Mesothelial cell of epicardium (in vitro differentiated cells): ENCODE results near the gene ZBTB32. TPM values are rescaled to one million over a fixed set of nuclear protein-coding genes. Genes with fewer than 3 reads are reported as not detected.
A peak's percentile ranks its signal among the peaks of the same experiment; 100 is the strongest.

Experiments
- DNase-seq, 2 experiments: peaks; one replicate each; pipeline ENCODE4 v3.0.0; 2021; ENCODE audit warnings: low spot score in 2 of 2; ENCODE audit not compliant: unreplicated experiment in 2 of 2
- H3K27ac Mint-ChIP-seq: 2 replicates; pipeline ENCODE4 v1.8.0; 2021; ENCODE audit warnings: mixed read lengths
- H3K27me3 Mint-ChIP-seq: 2 replicates; pipeline ENCODE4 v1.8.0; 2021; ENCODE audit warnings: low read depth, mixed read lengths
- H3K36me3 Mint-ChIP-seq: 2 replicates; pipeline ENCODE4 v1.8.0; 2021; ENCODE audit warnings: mixed read lengths
- H3K4me1 Mint-ChIP-seq: 2 replicates; pipeline ENCODE4 v1.8.0; 2021; ENCODE audit warnings: mixed read lengths
- H3K4me3 Mint-ChIP-seq: 2 replicates; pipeline ENCODE4 v1.8.0; 2021; ENCODE audit warnings: mild to moderate bottlenecking, moderate library complexity, mixed read lengths
- H3K9me3 Mint-ChIP-seq: 2 replicates; pipeline ENCODE4 v1.8.0; 2021; ENCODE audit warnings: mixed read lengths
- total RNA-seq: library from RNA; stranded (reverse); gene quantifications from 3 replicates; pipeline ENCODE4 v1.2.1, GENCODE V29; 2021
- TF ChIP-seq, protein P1 (sequence below): fragments of 200-600 bp; sonication (generic); IDR thresholded peaks from one replicate; pipeline ENCODE4 v1.5.0; 2021; ENCODE audit warnings: antibody characterized with exemption; ENCODE audit not compliant: unreplicated experiment

Gene ZBTB32
- total RNA-seq, 1 donor from 2014 or later: not detected

DNA sequence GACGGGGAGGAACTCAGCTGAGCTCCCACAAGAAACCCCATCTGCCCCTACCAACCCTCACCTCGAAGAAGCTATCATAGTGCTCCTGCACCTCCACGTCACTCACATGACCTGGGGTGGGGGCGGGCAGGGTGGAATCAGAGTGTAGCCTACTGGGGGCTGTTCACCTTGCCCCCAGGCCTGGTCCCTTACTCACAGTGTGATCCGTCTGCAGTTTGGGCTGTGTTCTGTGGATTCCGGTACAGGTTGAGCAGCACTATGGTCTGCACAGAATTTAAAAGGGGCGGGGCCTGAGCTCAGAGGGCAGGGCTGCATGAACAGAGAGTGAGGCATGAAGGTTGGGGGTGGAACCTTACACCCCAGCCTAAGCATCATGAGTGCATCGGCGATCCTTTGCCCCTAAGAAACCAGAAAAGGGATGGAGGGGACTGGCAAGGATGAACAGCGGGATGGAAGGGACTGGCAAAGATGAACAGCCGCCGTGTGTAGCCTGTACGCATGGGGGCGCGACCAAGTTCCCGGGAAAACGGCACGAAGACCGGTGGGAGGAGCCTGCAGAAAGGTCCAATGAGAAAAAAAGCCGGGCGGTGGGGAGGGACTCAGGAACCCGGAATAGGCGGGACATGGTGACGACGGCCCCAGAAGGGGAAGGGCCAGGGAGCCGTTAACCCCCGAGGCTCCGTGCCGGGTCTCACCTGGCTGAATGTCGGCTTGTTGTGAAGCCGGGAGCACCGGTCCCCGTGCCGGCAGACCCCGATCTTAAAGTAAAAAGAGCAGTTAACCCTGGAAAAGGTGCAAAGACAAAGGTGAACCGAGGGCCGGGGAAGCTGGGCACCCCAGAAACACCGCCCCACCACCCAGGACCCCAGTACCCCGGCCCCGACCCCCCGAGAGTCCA is 40.3 kb downstream of the ZBTB32 start:
- TF ChIP-seq, protein P1, sequence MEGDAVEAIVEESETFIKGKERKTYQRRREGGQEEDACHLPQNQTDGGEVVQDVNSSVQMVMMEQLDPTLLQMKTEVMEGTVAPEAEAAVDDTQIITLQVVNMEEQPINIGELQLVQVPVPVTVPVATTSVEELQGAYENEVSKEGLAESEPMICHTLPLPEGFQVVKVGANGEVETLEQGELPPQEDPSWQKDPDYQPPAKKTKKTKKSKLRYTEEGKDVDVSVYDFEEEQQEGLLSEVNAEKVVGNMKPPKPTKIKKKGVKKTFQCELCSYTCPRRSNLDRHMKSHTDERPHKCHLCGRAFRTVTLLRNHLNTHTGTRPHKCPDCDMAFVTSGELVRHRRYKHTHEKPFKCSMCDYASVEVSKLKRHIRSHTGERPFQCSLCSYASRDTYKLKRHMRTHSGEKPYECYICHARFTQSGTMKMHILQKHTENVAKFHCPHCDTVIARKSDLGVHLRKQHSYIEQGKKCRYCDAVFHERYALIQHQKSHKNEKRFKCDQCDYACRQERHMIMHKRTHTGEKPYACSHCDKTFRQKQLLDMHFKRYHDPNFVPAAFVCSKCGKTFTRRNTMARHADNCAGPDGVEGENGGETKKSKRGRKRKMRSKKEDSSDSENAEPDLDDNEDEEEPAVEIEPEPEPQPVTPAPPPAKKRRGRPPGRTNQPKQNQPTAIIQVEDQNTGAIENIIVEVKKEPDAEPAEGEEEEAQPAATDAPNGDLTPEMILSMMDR: peak; percentile 36
- no peaks in the 10 kb centered on the region for H3K27me3 Mint-ChIP-seq
- peaks cover 41% of the 10 kb centered on the region for H3K4me1 Mint-ChIP-seq

DNA sequence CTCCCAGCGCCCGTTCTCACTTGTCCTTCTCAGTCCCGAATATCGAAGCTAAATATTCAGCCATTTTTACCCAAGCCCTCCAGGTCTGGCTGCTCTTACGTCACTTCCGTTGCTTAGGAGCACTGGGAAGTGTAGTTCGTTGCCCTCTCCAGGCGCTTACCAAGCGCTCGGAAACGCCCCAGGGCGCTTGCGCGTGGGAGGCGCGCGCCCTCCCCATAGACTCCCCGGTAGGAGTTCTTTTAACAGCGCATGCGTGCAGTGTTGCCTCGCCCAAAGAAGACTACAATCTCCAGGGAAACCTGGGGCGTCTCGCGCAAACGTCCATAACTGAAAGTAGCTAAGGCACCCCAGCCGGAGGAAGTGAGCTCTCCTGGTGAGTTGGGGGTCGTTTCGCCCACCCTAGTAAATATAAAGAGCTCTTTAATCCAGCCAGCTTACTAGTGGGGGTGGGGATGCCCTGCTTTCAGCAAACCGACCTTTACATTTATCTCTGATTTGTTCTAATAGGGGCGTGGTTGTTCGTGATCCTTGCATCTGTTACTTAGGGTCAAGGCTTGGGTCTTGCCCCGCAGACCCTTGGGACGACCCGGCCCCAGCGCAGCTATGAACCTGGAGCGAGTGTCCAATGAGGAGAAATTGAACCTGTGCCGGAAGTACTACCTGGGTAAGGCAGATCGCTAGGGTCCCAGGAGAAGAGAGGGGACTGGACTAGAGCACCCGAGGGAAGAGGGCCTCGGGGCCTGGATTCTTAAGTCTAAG is 41.1 kb downstream of the ZBTB32 start, which contains the start of the genes PSENEN and U2AF1L4:
PSENEN (plus strand) TSS at position 324 of the 759 bp plus-strand sequence; CDS start at position 604, 280 bp downstream.
U2AF1L4 (minus strand) TSS at position 91 of the 759 bp plus-strand sequence; CDS start at position 64, 27 bp downstream.
- DNase-seq: peak; percentile 94 to 96
- Mint-ChIP-seq H3K27me3 (no peaks in the 10 kb centered on the region), H3K4me1 (peaks cover 48% of the 10 kb centered on the region), H3K4me3 (peak within 1 kb of the TSS; percentile 99), H3K36me3 (peaks cover 4% of the 10 kb centered on the region), H3K9me3 (no peaks in the 10 kb centered on the region), H3K27ac (peak within 1 kb of the TSS; percentile 100)
- TF ChIP-seq, protein P1: no peak

More for the DNA sequence above, 40.3 kb downstream of the ZBTB32 start:
- peak; percentile 82 to 92 for DNase-seq
- no peaks in the 10 kb centered on the region for H3K9me3 Mint-ChIP-seq
- peak overlapping the region; percentile 99 for H3K4me3 Mint-ChIP-seq
- H3K36me3 Mint-ChIP-seq: peaks cover 4% of the 10 kb centered on the region
- peak overlapping the region; percentile 100 for H3K27ac Mint-ChIP-seq

- TF ChIP-seq, protein P1: no peak
- H3K27me3 Mint-ChIP-seq: no peaks in the 10 kb centered on the region
- peaks cover 4% of the 10 kb centered on the region for H3K36me3 Mint-ChIP-seq
- no peaks in the 10 kb centered on the region for H3K9me3 Mint-ChIP-seq
- DNase-seq: no peak
- peak overlapping the region; percentile 100 for H3K27ac Mint-ChIP-seq
- peak overlapping the region; percentile 99 for H3K4me3 Mint-ChIP-seq
- peaks cover 43% of the 10 kb centered on the region for H3K4me1 Mint-ChIP-seq
These were observed 41.7 kb downstream of the ZBTB32 start for GRCh38 chr19:35746087-35746462.

DNA sequence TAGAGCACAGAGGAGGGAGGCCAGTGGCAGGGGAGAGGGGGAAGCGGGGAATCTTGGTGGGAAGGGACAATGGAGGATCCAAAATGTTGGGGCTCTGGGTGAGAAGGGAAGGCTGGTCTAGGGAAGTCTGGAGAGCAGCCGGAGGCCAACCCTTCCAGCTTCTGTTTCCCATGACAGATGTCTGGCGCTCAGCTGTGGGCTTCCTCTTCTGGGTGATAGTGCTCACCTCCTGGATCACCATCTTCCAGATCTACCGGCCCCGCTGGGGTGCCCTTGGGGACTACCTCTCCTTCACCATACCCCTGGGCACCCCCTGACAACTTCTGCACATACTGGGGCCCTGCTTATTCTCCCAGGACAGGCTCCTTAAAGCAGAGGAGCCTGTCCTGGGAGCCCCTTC is 42.2 kb downstream of the ZBTB32 start:
- TF ChIP-seq, protein P1: no peak
- Mint-ChIP-seq H3K27ac (peak overlapping the region; percentile 100), H3K27me3 (no peaks in the 10 kb centered on the region), H3K4me1 (peaks cover 43% of the 10 kb centered on the region), H3K36me3 (peaks cover 4% of the 10 kb centered on the region), H3K4me3 (peak overlapping the region; percentile 99), H3K9me3 (no peaks in the 10 kb centered on the region)
- no peak for DNase-seq

- Mint-ChIP-seq H3K4me3 (peak within 1 kb of the TSS; percentile 99), H3K36me3 (no peaks in the 10 kb centered on the region), H3K9me3 (no peaks in the 10 kb centered on the region), H3K27me3 (no peaks in the 10 kb centered on the region), H3K27ac (peak within 1 kb of the TSS; percentile 97), H3K4me1 (peaks cover 41% of the 10 kb centered on the region)
- peak; percentile 96 to 97 for DNase-seq
- TF ChIP-seq, protein P1: no peak
These were observed 44.0 kb downstream of the ZBTB32 start, which contains the start of gene LIN37 for GRCh38 chr19:35748106-35749020. Gene LIN37 (plus strand): TSS chr19:35748576. CDS start chr19:35748725, 149 bp downstream.
